HepG2 (cell line): ENCODE measurements around the gene PTGIS. TPM values are rescaled to one million over a fixed set of nuclear protein-coding genes. Genes with fewer than 3 reads are reported as not detected.

Experiments
- IKZF1 ChIP-seq: fragments of 450-650 bp; IDR thresholded peaks from 2 replicates; pipeline ENCODE4 v1.7.1; 2016
- NR2F2 ChIP-seq: IDR thresholded peaks from 2 replicates; pipeline ENCODE4 v1.6.1; 2012; ENCODE audit warnings: low read depth, inconsistent platforms, borderline replicate concordance
- ZNF160 ChIP-seq: sonication (generic); formaldehyde crosslinking; IDR thresholded peaks from 2 replicates; pipeline ENCODE4 v1.8.0; 2022; ENCODE audit warnings: mild to moderate bottlenecking, inconsistent platforms, missing genetic modification reagents
- polyA plus RNA-seq, 8 experiments: library from polyadenylated mRNA; depleted of rRNA in 3 of 8; stranded (reverse) in 7 of 8; unstranded in 1 of 8; fragments of >200 nt; fragmentation: Illumina TruSeq in 4 of 8; extraction: Trizol in 4 of 8; gene quantifications; 2 replicates each; pipeline versions ENCODE4 v1.2.1 to v1.2.3, GENCODE V29; 2011 to 2016; ENCODE audit warnings: low read depth in 4 of 8, missing spikeins in 1 of 8, mixed read lengths in 1 of 8; ENCODE audit not compliant: insufficient read depth in 1 of 8
- total RNA-seq, 5 experiments: library from RNA; depleted of rRNA; stranded (reverse); fragments of >200 nt; fragmentation: Illumina TruSeq; extraction: Trizol; gene quantifications; 2 replicates each; pipeline ENCODE4 v1.2.3, GENCODE V29; 2016; ENCODE audit warnings: low read depth in 1 of 5
- TF ChIP-seq, protein P1 (sequence below): sonication (generic); formaldehyde crosslinking; IDR thresholded peaks from 2 replicates; pipeline ENCODE4 v1.5.1; 2020; ENCODE audit warnings: mild to moderate bottlenecking, missing genetic modification reagents, moderate library complexity
- TF ChIP-seq, protein P2 (sequence below): sonication (generic); formaldehyde crosslinking; conservative IDR thresholded peaks from 2 replicates; pipeline ENCODE4 v1.8.0; 2022; ENCODE audit warnings: mild to moderate bottlenecking, moderate library complexity, missing genetic modification reagents
- TF ChIP-seq, protein P3 (sequence below), 2 experiments: sonication (generic) in 1 of 2; formaldehyde crosslinking in 1 of 2; IDR thresholded peaks; 2 replicates each; pipeline versions ENCODE4 v1.6.1 to v1.9.0; 2014 to 2022; ENCODE audit warnings: antibody characterized with exemption in 1 of 2, borderline replicate concordance in 1 of 2, inconsistent platforms in 1 of 2, low read depth in 1 of 2, missing genetic modification reagents in 1 of 2

PTGIS gene
- total and polyA plus RNA-seq, 2 of the 13 experiments (the other 11 are each of a cell fraction or from before 2014, with no cell fraction given), result not detected

DNA sequence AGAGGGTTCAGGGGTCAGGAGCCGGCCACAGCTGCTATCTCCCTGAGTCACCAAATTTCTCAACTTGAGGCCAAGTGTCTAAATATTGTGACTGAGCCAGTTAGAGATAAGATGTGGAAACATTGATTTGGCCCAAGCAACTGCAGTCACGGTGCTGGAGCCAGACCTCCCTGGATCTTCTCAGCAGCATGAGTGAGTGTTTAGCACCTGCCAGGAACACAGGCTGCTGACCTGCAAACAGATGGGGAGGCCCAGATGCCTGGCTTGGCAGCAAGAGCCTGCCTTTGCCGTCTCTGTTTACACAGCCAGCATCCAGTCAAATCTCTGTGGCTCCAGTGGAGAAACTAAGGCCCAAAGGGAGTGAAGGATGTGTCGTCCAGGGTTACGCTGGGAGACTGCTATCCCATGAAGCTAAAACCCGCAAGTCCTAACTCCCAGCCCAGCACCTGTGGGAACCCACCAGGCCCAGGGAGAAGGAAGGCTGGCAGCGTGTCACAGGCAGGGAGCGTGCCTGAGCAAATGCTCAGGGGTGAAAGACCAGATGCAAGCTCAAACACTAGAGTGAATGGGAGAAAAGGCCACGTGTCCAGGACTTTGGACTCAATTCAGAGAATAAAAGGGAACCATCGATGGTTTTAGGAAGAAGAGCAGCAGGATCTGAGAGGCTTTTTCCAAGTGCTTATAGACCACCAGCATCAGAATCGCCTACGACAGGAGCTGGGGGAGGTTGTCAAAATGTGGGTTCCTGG is 15.9 kb upstream of the PTGIS start (continued):
- TF ChIP-seq, protein P1, sequence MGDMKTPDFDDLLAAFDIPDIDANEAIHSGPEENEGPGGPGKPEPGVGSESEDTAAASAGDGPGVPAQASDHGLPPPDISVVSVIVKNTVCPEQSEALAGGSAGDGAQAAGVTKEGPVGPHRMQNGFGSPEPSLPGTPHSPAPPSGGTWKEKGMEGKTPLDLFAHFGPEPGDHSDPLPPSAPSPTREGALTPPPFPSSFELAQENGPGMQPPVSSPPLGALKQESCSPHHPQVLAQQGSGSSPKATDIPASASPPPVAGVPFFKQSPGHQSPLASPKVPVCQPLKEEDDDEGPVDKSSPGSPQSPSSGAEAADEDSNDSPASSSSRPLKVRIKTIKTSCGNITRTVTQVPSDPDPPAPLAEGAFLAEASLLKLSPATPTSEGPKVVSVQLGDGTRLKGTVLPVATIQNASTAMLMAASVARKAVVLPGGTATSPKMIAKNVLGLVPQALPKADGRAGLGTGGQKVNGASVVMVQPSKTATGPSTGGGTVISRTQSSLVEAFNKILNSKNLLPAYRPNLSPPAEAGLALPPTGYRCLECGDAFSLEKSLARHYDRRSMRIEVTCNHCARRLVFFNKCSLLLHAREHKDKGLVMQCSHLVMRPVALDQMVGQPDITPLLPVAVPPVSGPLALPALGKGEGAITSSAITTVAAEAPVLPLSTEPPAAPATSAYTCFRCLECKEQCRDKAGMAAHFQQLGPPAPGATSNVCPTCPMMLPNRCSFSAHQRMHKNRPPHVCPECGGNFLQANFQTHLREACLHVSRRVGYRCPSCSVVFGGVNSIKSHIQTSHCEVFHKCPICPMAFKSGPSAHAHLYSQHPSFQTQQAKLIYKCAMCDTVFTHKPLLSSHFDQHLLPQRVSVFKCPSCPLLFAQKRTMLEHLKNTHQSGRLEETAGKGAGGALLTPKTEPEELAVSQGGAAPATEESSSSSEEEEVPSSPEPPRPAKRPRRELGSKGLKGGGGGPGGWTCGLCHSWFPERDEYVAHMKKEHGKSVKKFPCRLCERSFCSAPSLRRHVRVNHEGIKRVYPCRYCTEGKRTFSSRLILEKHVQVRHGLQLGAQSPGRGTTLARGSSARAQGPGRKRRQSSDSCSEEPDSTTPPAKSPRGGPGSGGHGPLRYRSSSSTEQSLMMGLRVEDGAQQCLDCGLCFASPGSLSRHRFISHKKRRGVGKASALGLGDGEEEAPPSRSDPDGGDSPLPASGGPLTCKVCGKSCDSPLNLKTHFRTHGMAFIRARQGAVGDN (CRISPR knock-in tag), result peak; percentile 99
- TF ChIP-seq NR2F2 (peak; percentile 85), IKZF1 (no peak), ZNF160 (CRISPR knock-in tag) (no peak)
- TF ChIP-seq, protein P2, sequence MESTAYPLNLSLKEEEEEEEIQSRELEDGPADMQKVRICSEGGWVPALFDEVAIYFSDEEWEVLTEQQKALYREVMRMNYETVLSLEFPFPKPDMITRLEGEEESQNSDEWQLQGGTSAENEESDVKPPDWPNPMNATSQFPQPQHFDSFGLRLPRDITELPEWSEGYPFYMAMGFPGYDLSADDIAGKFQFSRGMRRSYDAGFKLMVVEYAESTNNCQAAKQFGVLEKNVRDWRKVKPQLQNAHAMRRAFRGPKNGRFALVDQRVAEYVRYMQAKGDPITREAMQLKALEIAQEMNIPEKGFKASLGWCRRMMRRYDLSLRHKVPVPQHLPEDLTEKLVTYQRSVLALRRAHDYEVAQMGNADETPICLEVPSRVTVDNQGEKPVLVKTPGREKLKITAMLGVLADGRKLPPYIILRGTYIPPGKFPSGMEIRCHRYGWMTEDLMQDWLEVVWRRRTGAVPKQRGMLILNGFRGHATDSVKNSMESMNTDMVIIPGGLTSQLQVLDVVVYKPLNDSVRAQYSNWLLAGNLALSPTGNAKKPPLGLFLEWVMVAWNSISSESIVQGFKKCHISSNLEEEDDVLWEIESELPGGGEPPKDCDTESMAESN, result peak; percentile 76
- TF ChIP-seq, protein P3, sequence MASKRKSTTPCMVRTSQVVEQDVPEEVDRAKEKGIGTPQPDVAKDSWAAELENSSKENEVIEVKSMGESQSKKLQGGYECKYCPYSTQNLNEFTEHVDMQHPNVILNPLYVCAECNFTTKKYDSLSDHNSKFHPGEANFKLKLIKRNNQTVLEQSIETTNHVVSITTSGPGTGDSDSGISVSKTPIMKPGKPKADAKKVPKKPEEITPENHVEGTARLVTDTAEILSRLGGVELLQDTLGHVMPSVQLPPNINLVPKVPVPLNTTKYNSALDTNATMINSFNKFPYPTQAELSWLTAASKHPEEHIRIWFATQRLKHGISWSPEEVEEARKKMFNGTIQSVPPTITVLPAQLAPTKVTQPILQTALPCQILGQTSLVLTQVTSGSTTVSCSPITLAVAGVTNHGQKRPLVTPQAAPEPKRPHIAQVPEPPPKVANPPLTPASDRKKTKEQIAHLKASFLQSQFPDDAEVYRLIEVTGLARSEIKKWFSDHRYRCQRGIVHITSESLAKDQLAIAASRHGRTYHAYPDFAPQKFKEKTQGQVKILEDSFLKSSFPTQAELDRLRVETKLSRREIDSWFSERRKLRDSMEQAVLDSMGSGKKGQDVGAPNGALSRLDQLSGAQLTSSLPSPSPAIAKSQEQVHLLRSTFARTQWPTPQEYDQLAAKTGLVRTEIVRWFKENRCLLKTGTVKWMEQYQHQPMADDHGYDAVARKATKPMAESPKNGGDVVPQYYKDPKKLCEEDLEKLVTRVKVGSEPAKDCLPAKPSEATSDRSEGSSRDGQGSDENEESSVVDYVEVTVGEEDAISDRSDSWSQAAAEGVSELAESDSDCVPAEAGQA (IDR thresholded peaks at IDR 0.05; ENCODE audit: low read depth), result no peak
- TF ChIP-seq, protein P3 (CRISPR knock-in tag; IDR thresholded peaks at IDR 0.05; ENCODE audit: borderline replicate concordance), result no peak; the same call in 1 of the 2 replicates
